Adrenal gland (tissue), 5 donors: Measurements from ENCODE around the gene UTP18.

ENCODE experiments used
- POLR2A ChIP-seq, 2 donors: fragments of 450-650 bp; IDR thresholded peaks; one replicate each; pipeline ENCODE4 v1.6.1; 2017; ENCODE audit warnings: antibody characterized with exemption in 2 of 2, mild to moderate bottlenecking in 2 of 2, moderate library complexity in 1 of 2
- TF ChIP-seq, protein P1 (sequence below), 6 experiments: fragments of 450-650 bp in 4 of 6; fragments of 200-600 bp in 2 of 6; sonication (generic) in 1 of 6; IDR thresholded peaks; 1 replicate in 5 of 6; 2 replicates in 1 of 6; pipeline versions ENCODE4 v1.5.1 to v1.8.0; 2016 to 2021; ENCODE audit warnings: antibody characterized with exemption in 6 of 6, mild to moderate bottlenecking in 2 of 6, moderate library complexity in 1 of 6
- donor health status: DM: no; HTN: no; CAD: no.

DNA sequence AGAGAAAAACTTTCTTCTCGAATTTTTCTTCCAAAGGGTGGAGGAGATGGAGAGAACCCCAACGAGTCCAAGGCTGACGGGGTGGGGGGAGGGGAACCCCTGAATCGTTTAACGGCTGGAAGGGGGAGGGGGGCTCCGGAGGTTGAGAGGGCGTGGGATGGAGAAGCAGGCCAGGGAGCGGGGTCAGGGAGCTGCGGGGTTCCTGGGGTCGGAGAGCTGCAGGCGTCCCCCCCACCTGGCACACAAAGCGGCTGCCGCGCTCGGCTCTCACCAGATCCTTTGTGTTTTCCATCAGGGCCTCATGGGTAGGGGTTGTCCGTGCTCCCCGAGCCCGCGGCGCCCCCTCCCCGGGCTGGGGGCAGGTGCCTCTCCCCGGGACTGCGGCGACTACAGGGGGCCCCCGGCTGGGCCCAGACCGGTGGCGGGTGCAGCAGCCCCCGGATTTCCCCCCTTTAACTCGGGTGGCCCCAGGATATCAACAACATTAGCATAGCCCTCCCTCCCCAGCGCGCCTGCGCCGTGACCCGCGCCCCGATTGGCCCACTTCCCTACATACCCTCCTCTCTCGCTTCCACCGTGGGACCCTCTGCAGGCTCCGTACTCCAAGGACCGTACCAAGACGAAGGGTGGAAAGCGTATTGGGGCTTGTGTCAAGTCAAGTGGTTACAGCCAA, 646 bp upstream of the UTP18 start, which contains the start of gene MBTD1:
- TF ChIP-seq, protein P1, sequence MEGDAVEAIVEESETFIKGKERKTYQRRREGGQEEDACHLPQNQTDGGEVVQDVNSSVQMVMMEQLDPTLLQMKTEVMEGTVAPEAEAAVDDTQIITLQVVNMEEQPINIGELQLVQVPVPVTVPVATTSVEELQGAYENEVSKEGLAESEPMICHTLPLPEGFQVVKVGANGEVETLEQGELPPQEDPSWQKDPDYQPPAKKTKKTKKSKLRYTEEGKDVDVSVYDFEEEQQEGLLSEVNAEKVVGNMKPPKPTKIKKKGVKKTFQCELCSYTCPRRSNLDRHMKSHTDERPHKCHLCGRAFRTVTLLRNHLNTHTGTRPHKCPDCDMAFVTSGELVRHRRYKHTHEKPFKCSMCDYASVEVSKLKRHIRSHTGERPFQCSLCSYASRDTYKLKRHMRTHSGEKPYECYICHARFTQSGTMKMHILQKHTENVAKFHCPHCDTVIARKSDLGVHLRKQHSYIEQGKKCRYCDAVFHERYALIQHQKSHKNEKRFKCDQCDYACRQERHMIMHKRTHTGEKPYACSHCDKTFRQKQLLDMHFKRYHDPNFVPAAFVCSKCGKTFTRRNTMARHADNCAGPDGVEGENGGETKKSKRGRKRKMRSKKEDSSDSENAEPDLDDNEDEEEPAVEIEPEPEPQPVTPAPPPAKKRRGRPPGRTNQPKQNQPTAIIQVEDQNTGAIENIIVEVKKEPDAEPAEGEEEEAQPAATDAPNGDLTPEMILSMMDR (IDR thresholded peaks at IDR 0.05), result no peak
- TF ChIP-seq POLR2A (IDR thresholded peaks at IDR 0.05), result no peak
